ENCODE results near the gene DIS3L. TPM values are rescaled to one million over a fixed set of nuclear protein-coding genes. Genes with fewer than 3 reads are reported as not detected.
"Not testable (repeated sequence)": the region's sequence is repeated elsewhere in the genome, so short reads cannot be mapped to it uniquely, and the experiment has no call there.

DIS3L gene
- total RNA-seq, 1 donor from 2014 or later, result 30.9 TPM

DNA sequence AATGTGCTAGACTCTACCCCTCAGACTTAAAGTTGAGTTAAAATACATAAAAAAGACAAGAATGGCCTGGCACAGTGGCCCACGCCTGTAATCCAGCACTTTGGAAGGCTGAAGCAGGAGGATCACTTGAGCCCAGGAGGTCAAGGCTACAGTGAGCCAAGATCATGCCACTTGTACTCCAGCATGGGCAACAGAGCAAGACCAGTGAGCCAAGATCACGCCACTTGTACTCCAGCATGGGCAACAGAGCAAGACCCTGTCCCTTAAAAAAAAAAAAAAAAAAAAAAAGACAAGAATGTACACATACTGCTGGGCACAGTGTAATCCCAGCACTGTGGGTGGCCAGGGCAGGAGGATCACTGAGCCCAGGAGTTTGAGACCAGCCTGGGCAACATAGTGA is 17.4 kb downstream of the DIS3L start:
- no peak for DNase-seq (ENCODE audit: low spot score)

DNA sequence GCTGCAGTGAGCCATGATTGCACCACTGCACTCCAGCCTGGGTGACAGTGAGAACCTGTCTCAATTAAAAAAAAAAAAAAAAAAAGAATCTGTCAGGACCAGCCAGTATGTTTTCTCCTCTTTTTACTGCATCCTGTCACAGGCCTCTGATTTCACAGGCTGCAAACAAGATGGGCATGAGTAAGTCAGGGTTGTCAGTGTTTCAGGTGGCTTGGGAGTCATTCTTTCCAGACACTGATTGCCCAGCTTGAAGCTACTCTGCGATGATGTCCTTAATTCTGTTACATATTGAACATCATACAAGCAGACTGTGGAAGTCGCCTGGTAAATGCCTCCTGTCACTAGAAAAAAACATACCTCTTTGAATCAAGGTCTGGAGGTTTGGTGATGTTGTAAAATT is 18.8 kb downstream of the DIS3L start:
- DNase-seq (ENCODE audit: low spot score), result no peak

DNA sequence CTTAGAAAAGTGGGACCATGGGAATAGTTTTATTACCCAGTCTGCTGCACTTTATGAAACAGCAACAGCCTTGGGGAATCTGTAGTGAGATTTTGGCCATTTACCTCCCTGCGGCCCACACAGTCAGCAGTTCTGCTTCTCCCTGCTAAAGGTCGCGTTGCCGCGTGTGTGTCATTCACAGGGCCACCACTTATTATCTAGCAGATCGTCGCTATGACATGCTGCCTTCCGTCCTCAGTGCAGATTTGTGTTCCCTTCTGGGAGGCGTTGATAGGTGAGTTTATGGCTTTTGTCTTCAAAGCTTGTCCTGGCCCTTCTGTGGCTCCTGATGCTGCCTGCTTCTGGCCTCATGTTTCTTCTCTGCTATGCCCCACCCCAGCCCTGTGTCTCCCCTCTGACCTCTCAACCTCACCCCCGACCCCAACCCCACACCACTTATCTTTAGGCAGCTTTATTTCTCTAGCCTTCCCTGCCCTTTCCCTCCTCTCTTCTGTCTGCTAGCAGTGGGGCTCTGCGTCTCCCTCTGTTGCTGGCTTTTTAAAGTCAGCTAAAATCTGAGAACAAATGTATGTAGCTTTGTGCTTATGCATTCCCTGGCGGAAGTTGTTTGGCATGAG is 30.1 kb downstream of the DIS3L start:
- DNase-seq (ENCODE audit: low spot score), result no peak

DNA sequence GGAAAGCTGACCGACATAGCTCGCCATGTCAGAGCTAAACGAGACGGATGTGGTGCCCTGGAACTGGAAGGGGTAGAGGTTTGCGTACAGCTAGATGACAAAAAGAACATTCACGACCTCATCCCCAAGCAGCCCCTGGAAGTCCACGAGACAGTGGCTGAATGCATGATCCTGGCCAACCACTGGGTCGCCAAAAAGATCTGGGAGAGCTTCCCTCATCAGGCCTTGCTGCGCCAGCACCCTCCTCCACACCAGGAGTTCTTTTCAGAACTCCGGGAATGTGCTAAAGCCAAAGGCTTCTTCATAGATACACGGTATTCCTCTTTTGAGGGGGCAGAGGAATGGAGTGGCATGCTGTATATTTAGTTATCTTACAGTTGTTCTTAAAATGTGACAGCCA is 32.7 kb downstream of the DIS3L start:
- no peak for DNase-seq (ENCODE audit: low spot score)

DNA sequence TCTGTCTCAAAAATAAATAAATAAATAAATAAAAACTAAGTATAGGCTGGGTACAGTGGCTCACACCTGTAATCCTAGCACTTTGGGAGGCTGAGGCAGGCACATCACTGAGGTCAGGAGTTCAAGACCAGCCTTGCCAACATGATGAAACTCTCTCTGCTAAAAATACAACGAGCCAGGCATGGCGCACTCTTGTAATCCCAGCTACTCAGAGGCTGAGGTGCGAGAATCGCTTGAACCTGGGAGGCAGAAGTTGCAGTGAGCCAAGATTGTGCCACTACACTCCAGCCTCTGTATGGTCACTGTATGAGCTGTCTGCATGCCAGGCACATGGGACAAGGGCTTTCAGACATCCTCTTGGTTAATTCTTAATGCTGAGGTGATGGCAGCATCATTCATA is 34.4 kb downstream of the DIS3L start:
- DNase-seq (ENCODE audit: low spot score), result no peak

DNA sequence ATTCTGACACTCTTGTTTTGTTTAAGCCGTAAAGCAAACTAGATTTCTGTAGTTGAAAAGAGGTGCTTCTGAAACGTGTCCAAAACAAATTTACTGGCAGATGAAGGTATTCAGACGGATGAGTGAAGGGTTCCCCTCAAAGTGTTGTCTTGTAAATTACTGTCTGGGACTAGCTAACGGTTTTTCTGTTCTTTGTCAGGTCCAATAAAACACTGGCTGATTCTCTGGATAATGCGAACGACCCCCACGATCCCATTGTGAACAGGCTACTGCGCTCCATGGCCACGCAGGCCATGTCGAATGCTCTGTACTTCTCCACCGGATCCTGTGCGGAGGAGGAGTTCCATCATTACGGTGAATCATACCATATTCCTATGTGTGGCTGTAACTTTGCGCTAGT is 35.4 kb downstream of the DIS3L start:
- no peak for DNase-seq (ENCODE audit: low spot score)

DNA sequence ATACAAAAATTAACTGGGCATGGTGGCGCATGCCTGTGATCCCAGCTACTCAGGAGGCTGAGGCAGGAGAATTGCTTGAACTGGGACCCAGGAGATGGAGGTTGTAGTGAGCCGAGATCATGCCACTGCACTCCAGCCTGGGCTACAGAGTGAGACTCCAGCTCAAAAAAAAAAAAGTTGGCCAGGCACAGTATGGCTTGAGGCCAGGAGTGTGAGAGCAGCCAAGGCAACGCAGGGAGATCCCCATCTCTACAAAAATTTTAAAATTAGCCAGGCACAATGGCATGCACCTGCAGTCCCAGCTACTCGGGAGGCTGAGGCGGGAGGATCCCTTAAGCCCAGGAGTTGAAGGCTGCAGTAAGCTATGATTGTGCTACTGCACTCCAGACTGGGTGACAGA is 55.2 kb downstream of the DIS3L start:
- not testable (repeated sequence) for DNase-seq (ENCODE audit: low spot score)

DNA sequence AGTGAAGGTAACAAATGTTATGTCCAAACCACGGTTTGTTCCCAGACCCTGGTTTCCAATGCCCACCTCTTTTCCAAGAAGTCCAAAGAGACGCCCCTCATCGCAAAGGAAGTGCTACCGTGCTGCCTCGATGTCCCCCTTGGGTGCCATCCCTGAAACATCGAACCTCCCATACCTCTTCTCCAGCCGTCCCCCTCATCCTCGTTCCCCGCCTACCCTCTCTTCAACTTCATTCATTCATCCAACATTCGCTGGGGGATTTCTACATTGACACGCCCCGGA is 62.6 kb downstream of the DIS3L start:
- no peak for DNase-seq (ENCODE audit: low spot score)

DNA sequence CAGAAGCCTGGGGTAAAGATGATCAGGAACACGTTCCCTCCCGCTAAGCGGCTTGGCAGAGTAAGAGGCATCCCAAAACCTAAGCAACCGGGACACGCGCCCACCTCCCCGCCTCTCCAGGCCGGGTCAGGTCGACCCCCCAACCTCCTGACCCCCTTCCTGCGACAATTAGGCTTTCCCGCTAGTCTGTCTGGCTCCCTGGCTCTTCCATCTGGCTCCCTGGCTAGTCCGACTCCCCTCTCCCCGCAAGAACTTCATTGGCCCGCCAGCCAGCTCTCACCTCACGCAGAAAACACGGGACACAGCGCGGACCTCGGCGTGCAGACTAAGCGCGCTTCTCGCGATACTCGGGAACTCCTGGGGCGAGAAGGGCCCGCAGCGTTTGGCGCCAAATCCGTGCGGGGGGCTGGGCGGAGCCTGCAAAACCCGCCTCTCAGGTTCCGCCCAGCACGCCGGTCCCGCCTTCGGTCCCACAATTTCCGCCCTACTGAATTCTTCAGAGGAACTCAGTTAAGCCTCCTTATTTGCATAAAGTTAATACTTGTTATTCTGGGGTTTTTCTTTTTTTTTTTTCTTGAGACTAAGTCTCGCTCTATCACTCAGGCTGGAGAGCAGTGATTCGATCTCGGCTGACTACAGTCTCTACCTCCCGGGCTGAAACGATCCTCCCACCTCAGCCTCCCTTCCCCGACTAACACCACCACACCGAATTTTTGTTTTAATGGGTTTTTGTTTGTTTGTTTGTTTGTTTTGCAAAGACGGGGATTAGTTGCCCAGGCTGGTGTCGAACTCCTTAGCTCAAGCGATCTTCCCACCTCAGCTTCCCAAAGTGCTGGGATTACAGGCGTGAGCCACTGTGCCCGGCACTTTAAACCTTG is 63.2 kb downstream of the DIS3L start, which contains the start of gene TIPIN:
Gene TIPIN (minus strand): TSS at position 327 of the 878 bp plus-strand sequence. CDS start 3,738 bp downstream, outside the sequence.
- DNase-seq (ENCODE audit: low spot score), result peak; percentile 95

DNA sequence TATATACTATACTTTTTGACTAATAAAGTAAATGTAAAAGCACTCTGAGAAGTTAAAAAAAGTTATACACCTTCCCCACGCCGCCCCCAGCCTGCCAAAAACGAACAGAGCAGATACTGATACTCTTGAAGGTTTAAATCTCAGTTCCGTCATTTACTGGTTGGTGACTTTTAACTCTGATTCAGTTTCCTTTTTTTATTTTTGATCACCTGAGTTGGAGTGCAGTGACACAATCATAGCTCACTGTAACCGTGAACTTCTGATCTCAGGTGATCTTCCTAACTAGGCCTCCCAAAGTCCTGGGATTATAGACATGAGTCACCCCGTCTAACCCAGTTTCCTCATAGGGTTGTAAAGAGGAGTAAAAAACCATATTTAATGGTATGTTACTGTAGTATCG is 66.4 kb downstream of the DIS3L start:
- DNase-seq (ENCODE audit: low spot score), result no peak

DNA sequence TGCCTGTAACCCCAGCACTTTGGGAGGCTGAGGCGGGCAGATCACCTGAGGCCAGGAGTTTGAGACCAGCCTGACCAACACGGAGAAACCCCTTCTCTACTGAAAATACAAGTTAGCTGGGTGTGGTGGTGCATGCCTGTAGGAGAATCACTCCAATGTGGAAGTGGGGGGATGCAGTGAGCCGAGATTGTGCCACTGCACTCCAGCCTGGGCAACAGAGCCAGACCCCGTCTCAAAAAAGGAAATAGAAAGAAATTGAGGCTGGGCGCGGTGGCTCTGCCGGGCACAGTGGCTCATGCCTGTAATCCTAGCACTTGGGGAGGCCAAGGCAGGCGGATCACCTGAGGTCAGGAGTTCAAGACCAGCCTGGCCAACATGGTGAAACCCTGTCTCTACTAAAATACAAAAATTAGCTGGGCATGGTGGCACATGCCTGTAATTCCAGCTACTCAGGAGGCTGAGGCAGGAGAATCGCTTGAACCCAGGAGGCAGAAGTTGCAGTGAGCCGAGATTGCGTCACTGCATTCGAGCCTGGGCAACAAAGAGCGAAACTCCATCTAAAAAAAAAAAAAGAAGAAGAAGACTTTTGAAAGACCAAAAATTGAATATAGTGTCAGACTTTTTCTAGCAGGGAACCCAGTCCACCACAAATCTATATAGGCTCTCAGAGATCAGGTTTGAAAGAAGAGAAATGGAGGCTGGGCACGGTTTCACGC is 68.5 kb downstream of the DIS3L start:
- DNase-seq (ENCODE audit: low spot score), result not testable (repeated sequence)

DNA sequence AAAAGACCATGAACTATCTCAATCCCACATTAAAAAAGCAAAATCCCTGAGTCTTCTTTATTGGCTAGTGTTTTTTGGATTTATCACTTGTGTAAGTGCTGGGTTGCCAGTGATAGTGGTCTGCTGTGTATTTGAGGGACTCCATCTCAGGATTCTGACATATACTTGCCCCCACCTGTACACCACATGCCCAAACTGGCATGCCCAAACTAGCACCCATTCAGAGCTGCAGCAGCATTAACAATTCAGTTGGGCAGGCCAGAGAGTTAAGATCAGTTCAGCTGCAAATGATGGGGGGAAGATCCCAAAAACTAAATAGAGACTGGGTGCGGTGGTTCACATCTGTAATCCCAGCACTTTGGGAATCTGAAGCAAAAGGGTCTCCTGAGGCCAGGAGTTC is 69.4 kb downstream of the DIS3L start:
- DNase-seq (ENCODE audit: low spot score), result no peak

DNA sequence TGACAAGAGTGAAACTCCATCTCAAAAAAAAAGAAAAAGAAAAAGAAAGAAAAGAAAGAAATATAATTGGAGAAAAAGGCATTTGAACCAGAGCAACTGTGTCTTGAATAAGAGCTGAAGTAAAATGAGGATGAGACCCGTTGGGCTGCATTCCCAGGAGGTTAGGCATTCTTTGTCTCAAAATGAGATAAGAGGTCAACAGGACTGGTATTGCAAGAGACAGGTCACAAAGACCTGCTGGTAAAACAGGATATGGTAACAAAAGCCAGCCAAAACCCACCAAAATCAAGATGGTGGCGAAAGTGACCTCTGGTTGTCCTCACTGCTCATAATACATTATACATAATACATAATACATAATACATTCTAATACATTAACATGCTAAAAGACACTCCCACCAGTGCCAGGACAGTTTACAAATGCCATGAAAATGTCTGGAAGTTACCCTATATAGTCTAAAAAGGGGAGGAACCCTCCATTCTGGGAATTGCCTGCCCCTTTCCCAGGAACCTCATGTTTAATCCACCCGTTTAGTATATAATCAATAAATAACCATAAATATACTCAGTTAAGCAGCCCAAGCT is 71.7 kb downstream of the DIS3L start:
- DNase-seq (ENCODE audit: low spot score), result no peak

DNA sequence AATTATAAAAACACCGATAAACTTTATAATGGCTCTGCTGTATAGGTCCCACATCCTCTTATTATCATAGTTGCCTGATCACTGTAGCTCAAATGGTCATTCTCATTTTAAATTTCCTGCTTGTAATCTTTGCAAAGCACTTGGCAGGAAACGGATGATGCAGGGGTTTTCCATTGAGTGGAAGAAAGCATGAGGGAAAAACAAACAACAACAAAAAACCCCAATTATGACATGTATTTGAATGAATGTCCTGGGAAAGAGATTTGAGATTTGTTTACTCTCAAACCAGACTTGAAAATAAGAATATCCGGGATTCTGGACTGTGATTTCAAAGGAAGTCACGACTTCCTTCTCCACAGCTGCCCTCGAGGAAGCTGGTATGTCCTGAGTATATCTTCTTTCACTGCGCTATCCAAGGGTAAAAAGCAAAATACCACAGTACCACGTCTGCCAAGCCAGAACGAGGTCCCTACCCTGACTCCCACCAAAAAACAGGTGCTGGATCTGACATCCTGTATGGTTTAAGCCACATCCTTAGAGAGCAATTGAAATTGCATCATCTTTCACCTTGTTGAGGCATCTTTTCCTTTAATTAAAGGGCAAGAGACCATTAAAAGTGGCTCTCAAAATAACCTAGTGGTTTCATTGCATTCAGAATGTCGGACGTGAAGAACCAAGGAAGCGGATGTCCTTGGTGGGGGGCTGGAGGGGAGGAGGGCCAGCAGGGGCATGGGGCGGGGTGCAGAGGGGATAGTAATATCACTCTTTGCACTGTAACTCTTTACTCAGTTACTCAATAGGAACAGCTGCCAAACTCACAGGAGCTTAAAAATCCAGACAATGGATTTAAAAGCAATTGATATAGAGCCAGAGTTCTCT is 76.6 kb downstream of the DIS3L start:
- no peak for DNase-seq (ENCODE audit: low spot score)

DNA sequence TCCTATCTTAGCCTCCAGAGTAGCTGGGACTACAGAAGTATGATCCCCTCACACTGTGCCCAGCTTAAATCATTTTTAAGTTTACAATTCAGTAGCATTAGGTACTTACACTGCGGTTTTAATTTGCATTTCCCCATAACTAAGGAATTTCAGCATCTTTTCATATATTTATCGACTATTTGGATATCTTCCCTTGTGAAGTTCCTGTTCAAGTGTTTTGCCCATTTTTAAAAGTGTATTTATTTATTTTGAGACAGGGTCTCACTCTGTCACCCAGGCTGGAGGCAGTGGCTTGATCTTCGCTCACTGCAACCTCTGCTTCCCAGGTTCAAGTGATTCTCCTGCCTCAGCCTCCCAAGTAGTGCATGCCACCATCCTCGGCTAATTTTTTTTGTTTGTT is 80.8 kb downstream of the DIS3L start:
- no peak for DNase-seq (ENCODE audit: low spot score)

DNA sequence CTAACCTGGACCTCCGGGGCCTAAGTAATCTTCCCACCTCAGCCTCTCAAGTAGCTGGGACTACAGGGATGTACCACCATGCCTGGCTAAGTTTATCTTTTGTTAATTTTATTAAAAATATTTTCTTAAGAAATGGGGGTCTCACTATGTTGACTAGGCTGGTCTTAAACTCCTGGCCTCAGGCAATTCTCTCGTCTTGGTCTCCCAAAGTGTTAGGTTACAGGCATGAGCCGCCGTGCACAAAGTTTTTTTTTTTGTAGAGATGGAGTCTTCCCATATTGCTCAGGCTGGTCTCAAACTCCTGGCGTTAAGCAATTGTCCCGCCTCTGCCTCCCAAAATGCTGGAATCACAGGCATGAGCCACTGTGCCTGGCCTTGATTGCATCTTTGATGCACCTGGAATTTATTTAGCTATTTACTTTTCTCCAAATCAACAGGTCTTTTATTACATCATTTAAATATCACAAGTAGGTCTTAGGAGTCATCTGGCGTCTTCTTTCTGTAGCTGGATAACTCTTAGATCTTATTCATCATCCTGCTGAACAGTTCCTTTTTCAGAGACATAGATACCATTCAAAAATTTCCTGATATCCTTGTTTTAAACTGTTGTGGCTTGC is 85.6 kb downstream of the DIS3L start:
- DNase-seq (ENCODE audit: low spot score), result no peak

DNA sequence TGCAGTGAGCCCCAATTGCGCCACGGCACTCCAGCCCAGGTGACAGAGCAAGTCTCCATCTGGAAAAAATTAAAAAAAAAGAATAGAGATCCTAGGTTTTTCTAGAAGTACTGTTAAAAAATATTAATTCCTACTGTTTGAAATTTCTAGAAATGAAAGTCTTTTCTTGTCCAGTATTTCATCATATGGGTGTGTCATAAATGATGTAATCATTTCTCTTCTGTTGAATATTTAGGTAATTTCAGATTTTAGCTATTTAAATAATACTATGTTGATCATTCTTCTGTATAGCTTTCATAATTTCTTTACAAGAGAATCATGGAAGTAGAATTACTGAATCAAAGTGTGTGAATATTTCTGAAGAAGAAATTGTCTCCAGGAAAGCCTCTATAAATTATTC is 88.0 kb downstream of the DIS3L start:
- DNase-seq (ENCODE audit: low spot score), result not testable (repeated sequence)
